Suppressor macrophage treated with lipopolysaccharide for 4 hours (primary cell): ENCODE results near the gene PMEPA1.
"Not testable (repeated sequence)": the region's sequence is repeated elsewhere in the genome, so short reads cannot be mapped to it uniquely, and the experiment has no call there.

ENCODE experiments used
- DNase-seq: peaks from one replicate; pipeline ENCODE4 v3.0.0-alpha.2; 2020

The PMEPA1 gene

DNA sequence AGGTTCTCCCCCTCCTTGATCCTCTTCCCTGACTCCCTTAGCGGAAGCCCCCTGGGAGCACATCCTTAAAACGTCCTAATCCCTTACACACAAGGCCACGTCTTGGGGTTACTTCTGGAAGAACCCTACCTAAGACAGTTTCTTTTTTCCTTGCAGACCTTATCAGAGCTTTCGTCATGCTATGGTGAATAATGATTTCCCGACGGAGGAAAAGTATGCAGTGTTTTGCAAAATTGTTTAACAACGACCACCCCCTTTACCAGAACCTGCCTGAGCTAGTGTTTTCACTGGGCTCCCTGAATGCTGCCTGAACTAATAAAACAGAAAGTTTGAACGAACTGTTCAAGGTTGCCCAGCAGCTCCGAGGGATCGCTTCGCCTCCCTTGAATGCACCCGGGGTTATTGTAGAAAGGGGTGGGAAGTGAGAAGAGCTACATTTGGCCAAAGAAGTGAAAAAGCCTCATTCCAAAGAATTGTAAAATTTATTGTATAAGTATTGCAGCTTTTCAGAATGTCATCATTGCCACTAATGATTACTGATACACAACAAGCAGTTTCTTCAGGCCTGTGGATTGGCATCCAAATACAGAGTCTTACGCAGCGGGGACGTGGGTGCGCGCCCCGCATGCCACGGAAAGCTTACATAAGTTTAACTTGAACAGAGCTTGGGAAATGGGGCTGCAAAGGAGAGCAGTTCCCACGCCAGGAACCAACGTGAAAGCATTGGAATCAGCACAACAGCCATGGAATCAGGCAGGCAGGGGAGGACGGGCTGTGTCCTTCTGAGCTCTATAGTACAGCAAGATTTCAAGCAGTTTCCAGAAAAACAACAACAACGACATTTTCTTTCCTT, 61.7 kb downstream of the PMEPA1 start:
- no peak for DNase-seq

DNA sequence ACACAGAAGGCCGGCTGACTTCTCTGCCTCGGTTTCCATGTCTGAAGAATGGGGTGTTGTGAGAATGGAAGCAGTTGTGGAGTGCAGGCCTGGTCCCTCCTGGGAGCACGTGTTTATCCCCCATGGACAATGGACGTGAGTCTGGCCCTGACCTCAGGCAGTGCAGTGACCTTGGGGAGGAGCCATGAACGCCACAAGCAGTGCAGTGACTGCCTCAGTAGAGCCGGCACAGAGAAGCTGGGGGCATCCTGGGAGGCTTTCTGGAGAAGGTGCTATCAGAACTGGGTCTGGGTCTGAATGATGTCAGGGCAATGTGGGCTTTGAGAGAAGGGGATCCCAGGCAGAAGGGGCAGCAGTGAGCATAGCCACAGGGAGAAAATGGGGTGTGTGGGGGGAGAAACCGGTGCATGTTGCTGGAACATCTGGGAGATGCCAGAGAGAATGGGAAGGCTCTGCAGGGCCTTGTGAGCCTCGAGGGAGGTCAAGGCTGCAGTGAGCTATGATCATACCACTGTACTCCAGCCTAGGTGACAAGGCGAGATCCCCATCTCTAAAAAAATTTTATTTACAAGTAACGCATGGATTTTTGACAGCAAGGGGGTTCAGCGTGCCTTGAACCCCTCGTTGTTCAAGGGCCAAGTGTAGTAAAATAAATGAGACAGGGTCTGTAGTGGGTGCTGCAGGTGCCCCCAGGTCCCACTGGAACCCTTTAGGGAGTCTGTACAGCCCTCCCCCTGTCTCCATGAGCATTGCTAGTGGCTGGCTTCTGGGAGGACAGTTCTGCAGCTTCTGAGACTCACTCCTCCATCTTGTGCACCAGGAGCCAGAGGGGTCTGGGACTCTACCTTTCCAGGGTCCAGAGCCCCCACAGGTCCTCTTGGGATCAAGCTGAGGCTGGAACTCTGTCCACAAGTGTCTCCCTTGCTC, 62.5 kb downstream of the PMEPA1 start:
- no peak for DNase-seq

DNA sequence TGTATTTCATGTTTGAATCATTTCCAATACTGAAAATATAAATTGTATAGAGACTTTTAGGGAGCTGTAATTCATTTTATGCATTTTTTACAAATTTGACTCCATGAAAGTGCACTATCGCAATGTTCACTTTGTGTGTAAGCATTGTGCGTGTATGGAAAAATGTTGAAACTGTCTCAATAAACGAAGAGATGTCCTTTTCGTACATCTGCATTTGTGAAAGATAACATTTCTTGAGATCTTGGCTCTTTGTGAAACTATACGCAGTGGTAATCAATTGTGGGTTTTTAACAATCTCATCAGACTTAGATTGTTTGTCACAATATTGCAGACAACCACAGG, 70.9 kb downstream of the PMEPA1 start:
- DNase-seq: no peak

DNA sequence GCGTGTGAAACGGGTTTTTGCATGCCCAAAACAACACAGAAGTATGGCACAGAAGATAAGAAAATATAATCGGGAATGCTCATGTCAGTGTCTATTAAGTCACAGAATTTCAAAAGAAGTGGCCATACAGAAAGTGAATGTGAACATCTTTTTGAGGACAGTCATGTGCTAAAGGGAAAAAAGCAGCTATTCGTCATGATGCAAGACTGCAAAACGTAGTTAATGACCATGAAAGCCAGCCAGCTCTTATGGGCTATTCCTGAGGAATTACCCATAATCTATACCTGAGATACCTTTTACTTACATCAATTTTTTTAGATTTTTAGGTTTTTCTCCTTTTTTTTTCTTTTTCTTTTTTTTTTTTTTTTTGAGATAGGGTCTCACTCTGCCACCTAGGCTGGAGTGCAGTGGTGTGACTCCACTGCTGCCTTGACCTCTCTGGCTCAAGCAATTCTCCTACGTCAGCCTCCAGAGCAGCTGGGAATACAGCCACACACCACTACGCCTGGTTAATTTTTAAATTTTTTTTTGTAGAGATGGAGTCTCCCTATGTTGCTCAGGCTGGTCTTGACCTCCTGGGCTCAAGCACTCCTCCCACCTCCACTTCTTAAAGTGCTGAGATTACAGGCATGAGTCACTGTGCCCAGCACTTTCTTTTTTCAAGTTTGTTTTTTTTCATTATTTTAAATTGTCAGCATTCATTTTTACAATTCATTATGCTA, 71.5 kb downstream of the PMEPA1 start:
- no peak for DNase-seq

DNA sequence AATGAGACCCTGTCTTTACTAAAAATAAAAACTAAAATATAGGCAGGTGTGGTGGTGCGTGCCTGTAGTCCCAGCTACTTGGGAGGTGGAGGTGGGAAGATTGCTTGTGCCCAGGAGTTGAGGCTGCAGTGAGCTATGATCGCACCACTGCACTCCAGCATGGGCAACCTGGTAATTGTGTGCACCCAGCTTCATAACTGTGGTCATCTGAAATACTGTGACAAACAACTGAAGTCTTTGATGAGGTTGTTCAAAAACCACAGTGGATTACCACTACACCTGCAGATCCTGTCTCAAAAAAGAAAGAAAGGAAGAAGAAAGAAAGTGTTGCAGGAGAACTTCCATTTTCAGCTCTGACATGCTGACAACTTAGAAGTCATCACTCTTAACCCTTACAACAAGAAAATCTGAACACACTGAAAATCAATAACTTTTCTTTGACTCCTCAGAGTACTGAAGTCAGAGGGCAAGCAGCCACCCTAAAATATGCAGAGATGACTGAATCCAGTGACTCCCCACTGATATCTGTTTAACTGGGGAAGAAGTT, 75.8 kb downstream of the PMEPA1 start:
- DNase-seq: no peak

DNA sequence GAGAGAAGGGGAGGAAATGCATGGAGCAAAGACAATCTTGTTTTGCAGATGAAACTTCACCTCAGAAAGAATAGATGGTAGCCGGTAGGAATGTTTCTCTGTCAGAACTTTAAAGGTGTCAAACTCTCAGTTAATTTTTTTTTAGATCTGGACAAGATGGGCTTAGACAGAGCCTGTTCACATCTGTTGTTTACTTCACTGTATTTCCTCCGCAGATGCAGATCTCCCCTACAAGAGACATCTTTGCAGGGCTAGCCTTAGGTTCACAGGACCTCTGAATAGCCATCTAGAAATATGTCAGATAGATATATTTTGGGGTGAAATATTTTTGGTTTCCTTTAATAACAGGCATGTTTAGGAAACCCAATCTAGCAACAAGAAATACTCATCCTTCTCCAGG, 77.5 kb downstream of the PMEPA1 start:
- DNase-seq: no peak

DNA sequence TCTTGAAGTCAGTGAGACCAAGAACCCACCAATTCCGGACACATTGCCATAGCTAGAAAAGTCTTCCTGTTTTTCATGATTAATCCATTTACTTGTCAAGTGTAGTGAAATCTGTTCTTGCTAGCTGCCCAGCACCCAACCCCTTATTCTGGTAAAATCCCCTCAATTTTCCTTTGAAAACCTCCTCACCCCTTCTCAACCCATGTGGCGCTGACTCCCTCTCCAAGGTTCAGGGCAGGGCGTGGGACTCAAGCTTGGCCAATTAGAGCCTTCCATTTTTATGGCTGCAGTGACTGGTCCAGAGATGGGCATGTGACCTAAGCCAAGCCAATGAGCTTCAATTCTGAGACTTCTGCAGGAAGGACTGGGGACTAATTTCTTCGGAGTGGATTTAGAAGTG, 79.8 kb downstream of the PMEPA1 start:
- DNase-seq: peak; percentile 23

DNA sequence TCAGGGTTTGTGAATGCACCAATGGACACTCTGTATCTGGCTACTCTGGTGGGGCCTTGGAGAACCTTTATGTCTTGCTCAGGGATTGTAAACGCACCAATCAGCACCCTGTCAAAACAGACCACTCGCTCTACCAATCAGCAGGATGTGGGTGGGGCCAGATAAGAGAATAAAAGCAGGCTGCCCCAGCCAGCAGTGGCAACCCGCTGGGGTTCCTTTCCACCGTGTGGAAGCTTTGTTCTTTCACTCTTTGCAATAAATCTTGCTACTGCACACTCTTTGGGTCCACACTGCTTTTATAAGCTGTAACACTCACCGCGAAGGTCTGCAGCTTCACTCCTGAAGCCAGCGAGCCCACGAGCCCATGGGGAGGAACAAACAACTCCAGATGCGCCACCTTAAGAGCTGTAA, 80.3 kb downstream of the PMEPA1 start:
- not testable (repeated sequence) for DNase-seq

DNA sequence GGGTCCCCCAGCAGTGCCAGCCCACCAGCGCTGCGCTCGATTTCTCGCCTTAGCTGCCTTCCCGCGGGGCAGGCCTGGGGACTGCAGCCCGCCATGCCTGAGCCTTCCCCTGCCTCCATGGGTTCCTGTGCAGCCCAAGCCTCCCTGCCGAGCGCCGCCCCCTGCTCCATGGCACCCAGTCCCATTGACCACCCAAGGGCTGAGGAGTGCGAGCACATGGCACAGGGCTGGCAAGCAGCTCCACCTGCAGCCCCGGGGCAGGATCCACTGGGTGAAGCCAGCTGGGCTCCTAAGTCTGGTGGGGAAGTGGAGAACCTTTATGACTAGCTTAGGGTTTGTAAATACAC, 80.9 kb downstream of the PMEPA1 start:
- not testable (repeated sequence) for DNase-seq

DNA sequence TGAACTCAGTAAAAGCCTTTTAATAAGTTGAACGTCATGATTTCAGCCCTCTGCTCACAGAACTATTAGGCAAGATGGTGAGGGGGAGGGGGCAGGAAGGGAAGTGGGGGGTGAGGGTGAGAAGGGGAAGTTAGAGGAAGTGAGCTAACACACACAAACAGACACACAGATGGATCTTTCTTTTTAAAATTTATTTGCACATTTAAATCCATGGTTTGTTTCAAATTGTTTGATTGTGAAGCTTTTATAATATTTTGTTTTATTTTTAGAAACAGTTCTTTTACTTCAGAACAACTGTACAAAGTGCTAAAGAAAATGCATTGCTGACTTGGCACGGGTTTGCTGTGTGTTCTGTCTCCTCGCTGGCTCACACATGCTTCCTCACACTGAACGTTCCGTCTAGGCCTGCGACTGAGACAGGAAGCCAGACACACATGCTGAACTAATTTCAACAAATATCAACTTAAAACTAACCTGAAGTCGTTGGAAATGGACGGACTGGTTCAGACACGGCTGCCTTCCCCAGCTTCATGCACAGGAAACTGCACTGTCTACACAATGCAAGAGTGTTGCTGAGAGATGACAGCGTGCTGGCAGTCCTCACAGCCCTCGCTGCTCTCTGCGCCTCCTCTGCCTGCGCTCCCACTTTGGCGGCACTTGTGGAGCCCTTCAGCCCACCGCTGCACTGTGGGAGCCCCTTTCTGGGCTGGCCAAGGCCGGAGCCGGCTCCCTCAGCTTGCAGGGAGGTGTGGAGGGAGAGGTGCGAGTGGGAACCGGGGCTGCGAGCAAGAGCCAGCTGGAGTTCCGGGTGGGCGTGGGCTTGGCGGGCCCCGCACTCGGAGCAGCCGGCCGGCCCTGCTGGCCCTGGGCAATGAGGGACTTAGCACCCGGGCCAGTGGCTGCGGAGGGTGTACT, 81.5 kb downstream of the PMEPA1 start:
- peak; percentile 87 for DNase-seq

DNA sequence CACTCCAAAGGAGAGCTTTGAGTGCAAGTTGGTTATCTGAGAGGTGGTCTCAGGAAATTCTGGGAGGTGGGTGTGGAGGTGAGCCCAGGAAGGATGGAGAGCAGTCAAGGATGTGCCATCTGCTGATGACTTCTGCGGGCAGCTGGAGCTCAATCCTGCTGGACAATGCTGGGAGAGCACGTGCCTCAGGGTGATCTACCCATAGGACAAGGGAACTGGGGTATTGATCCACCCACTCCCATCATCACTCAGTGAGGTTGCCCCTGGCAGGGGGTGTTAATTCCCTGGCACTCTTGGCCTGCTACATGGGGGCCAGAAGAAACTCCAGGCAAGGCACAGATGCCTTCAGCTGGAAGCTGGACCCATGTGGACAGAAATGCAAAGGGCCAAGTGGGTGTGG, 82.5 kb downstream of the PMEPA1 start:
- no peak for DNase-seq

DNA sequence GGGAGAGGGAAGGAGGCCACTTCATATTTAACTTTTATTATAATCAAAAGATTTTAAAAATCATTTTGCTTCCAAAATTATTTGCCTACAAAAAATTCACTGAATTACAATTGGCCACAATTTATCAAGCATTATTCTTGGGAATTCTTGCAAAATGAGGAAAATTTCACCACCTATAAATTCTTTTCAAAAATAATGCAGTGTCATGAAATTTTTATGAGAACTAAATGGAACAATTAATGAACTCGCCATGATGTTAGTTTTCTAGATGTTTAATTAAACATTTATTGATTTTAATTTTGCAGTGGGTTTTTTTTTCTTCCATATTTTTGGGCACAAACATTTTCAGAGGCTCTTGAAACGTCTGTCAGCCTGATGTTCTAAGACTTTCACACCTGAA, 83.8 kb downstream of the PMEPA1 start:
- no peak for DNase-seq

DNA sequence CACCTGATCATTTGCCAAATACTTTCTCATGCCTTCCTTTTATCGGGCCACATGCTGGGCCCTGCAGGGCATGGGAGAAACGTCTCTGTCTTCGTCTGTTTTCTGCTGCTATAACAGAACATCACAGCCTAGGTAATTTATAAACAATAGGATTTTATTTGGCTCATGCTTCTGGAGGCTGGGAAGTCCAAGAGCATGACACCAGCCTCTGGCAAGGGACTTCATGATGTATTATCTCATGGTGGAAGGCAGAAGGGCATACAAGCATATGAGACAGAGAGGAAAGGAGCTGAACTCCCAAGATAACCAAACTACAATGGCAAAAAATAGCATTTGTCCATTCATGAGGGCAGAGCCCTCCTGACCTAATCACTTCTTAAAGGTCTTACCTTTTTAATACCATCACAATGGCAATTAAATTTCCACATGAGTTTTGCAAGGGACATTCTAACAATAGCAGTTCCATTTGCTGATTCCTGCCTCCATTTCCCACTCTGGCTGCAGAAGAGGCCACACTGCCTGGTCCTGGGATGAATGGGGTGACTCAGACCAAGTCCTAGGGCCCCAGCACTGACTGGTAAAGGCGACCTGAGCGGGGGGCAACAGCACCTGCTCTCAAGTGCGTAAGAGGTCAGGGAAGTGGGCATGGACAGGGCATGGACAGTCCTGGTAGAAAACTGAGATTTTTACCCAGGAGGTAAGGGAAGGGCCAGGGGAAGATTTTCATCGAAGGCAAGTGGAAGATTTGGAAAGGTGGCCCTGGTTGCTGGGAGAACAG, 84.4 kb downstream of the PMEPA1 start:
- no peak for DNase-seq

DNA sequence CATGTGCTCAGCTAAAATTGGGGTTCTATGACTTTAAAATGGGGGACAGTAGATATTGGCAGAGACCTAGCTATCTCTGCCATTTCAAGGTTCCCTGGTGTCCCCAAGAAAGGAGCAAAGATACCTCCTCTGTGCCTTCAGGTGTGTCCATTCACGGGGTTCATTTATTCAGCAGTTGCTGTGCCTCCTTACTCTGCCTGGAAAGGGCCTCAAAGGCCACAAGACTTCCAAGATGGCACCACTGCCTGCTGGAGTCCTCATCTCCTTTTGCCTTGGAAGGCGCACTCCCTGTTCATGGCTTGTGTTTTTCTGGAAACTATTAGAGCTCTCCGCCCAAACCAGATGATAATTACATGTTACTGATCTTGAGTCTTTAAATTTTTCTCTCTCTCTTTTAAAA, 85.7 kb downstream of the PMEPA1 start:
- DNase-seq: no peak

DNA sequence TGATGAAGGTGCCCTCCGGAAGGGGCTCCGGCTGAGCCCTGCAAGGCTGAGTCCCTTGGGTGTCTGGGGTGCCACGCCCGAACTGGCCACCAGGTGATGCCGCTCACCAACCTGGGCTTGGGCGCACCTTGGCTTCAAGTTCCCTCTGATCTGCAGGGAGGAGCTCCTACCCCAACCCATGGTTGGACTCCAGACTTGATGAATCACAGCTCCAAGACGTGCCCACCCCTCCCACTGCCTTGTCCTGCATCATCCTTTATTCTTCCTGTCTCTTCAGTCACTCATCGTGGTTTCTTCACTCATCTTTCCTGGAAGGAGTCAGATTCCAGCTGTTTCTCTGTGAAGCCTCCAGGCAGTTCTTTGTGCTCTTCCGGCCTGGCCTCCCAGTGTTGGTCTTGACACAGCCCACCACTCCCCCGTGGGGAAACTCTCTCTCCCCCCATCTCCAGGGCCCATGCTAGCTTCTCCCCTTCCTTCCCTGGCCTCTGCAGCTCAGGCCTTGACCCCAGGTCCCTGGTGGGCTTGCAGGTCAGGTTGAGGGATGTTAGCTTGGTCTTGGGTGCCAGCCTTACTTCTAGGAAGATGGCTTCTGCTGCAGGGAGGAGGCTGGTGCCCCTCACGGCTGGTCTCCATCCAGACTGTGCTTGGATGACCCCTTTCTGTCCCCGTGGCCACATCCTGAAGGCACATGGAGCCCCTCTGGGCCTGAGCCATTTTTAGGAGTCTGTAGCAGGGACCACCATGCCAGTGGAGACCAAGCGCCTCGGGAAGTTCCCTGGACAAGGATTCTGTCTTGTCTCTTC, 87.0 kb downstream of the PMEPA1 start:
- peak; percentile 12 for DNase-seq

DNA sequence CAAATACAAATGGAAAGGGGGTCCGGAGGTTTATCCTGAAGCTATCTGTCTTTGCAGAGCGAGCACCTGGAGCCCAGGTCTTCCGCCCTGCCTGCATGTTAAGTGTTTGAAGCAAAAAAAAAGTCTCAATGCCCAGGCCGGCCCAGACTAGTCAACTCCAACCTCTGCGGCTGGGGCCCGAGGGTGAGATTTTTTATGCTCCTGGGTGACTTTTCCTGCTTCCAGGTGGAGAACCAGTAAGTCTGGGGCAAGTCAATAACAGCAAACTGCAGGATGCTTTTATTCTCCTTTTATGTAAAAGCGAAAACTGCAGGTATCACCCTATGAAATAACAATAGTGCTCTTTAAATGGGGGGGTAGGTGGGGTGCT, 87.6 kb downstream of the PMEPA1 start:
- DNase-seq: no peak

DNA sequence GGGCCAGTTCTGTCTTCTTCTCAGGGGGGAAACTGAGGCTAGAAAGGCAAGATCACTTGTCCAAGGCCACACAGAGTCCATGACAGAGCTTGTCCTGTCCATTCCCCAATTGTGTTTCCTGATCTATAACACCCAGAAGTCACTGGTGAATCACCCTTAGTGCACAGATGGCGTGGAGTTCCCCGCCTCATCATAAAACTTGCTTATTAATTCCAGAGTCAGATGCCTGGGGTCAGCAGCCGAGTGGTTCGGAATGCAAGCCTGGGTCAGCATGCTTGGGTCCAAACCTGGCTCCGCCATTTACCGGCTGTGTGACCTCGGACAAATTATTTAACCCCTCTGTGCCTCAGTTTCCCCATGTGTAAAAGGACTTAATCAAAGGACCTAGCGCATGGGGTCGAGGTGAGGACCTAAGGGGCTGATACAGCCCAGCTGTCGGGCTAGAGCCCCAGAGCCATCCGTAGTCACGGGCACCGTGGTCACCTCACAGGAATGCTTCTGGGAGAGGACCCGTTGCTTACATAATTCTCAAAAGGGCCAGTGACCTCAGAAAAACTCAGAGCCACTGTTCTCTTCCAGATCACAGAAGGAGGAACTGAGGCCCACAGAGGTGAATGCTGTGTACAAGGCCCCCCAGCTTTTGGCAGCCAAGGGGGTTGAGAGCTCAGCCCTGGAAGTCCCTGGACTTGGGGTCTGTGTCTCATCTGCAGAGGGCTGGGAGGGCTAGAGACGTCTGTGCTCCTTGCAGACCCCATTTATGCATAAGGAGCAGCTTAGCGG, 88.2 kb downstream of the PMEPA1 start:
- DNase-seq: no peak

DNA sequence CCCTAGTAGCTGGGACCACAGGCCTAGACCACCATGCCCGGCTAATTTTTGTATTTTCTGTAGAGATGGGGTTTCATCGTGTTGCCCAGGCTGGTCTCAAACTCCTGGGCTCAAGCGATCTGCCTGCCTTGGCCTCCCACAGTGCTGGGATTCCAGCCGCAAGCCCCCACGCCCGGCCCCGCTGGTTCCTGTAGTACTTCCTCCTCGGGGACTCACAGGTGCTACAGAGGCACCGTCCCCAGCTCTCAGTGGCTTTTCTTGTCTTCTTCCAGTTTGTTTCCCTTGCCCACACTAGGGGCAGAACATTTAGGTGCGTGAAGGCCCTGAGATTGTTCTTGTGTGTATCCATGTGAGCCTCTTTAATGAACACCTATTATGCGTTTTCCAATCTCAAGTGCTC, 88.8 kb downstream of the PMEPA1 start:
- DNase-seq: no peak

DNA sequence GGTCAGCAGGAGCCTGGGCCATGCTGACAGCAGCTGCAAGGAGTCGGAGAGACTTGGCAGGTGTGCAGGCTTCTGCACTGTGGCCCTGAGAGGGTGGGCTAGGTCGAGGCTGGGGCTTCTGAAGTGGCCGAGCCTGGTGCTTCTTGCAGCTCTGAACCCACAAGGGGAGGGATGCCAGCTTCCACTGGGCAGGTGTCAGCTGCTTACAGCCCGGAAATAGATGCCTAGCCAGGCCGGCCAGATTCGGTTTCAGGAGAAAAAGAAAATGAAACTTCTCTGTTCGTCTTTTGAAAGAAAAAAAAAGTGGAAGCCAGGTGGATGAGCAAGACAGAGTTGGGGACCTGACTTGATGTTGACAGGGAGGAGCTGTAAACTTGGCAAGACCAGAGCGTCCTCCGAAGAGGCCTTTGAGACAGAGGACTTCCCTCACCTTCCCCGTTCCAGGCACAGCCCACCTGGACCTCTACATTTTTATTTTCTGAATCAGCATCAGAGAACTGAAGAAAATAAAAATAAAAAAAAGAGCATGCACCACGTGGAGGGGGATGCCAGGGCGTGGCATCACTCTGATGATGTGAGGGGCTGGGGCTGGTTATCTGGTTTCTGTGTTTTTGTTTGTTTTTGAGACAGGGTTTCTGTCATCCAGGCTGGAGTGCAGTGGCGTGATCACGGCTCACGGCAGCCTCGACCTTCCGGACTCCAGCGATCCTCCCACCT, 89.4 kb downstream of the PMEPA1 start, which contains the start of gene ZBP1:
TSS of gene ZBP1 (minus strand) at position 153 of the 717 bp plus-strand sequence. CDS start at position 22, 131 bp downstream.
- DNase-seq: peak; percentile 46
